Measurements from ENCODE around the gene TAOK3.

The TAOK3 gene

DNA sequence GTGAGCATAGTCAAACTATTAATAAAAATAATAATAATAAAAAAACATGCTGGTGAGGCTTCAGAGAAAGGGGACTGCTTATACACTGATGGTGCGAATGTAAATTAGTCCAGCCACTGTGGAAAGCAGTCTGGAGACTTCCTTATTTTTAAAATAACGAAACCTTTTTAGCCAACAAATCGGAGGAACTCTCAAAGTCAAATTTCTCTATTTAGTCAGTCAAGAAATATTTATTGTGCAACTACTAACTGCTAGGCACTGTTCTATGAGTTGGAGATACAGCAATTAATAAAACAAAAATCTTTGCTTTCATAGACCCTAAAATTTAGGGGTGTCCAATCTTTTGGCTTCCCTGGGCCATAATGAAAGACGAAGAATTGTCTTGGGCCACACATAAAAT is 10.8 kb downstream of the TAOK3 start:
- TF ChIP-seq, protein P1, sequence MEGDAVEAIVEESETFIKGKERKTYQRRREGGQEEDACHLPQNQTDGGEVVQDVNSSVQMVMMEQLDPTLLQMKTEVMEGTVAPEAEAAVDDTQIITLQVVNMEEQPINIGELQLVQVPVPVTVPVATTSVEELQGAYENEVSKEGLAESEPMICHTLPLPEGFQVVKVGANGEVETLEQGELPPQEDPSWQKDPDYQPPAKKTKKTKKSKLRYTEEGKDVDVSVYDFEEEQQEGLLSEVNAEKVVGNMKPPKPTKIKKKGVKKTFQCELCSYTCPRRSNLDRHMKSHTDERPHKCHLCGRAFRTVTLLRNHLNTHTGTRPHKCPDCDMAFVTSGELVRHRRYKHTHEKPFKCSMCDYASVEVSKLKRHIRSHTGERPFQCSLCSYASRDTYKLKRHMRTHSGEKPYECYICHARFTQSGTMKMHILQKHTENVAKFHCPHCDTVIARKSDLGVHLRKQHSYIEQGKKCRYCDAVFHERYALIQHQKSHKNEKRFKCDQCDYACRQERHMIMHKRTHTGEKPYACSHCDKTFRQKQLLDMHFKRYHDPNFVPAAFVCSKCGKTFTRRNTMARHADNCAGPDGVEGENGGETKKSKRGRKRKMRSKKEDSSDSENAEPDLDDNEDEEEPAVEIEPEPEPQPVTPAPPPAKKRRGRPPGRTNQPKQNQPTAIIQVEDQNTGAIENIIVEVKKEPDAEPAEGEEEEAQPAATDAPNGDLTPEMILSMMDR (IDR thresholded peaks at IDR 0.05; ENCODE audit: control extremely low read depth, extremely low read depth, low read depth, missing control alignments) = no peak
- ChIA-PET CTCF (no interaction called here), POLR2A (no interaction called here)
- DNase-seq (ENCODE audit: extremely low spot score) = no peak

DNA sequence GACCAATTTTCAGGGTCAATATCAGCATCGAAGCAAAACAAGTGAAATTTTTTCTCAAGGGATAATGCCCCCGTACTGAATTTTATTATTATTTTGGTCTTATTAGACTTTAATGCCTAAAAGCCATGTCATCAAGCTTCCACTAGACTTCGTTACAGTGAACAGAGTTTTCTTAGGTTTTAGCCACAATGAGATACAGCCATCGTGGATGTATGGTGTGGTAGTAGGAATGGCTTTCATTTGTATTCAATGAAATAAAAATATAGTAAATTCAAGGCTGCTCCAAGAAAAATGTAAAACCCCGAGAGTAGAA is 11.7 kb downstream of the TAOK3 start:
- ChIA-PET CTCF (interaction anchor here (0.8 to 6.4 kb wide), 2 partner anchors 16 to 29 kb away, joined by 3 to 71 read pairs; partner anchors contain the start of gene SUDS3), POLR2A (no interaction called here)
- no peak for DNase-seq (ENCODE audit: extremely low spot score)
- TF ChIP-seq, protein P1 (IDR thresholded peaks at IDR 0.05; ENCODE audit: control extremely low read depth, extremely low read depth, low read depth, missing control alignments) = no peak

DNA sequence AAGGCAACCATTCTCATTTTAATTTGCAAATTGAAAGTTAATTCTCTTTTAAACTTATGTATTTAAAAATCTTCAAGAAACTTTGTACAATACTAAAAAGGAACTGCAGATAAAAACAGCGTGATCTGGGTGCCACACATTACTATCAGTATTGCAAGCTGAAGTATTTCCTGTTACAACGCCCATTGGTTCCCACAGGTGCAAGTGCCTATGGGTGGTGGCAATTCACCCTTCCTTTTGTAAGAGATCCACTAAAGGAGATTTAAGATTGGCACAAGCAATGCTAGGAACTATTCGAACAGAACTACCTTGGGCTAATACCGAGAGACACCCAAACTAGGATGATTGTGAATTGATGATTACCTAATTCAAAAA is 13.2 kb downstream of the TAOK3 start:
- TF ChIP-seq, protein P1 (IDR thresholded peaks at IDR 0.05; ENCODE audit: control extremely low read depth, extremely low read depth, low read depth, missing control alignments) = no peak
- DNase-seq (ENCODE audit: extremely low spot score) = peak; percentile 36
- ChIA-PET CTCF (interaction anchor here (0.6 to 6.4 kb wide), 9 partner anchors 10 to 238 kb away, joined by 3 to 71 read pairs (median 6); partner anchors contain the start of gene SUDS3), POLR2A (interaction anchor here (0.9 kb wide), 1 partner anchor 52 kb away, joined by 3 read pairs; no protein-coding TSS in a partner anchor)

DNA sequence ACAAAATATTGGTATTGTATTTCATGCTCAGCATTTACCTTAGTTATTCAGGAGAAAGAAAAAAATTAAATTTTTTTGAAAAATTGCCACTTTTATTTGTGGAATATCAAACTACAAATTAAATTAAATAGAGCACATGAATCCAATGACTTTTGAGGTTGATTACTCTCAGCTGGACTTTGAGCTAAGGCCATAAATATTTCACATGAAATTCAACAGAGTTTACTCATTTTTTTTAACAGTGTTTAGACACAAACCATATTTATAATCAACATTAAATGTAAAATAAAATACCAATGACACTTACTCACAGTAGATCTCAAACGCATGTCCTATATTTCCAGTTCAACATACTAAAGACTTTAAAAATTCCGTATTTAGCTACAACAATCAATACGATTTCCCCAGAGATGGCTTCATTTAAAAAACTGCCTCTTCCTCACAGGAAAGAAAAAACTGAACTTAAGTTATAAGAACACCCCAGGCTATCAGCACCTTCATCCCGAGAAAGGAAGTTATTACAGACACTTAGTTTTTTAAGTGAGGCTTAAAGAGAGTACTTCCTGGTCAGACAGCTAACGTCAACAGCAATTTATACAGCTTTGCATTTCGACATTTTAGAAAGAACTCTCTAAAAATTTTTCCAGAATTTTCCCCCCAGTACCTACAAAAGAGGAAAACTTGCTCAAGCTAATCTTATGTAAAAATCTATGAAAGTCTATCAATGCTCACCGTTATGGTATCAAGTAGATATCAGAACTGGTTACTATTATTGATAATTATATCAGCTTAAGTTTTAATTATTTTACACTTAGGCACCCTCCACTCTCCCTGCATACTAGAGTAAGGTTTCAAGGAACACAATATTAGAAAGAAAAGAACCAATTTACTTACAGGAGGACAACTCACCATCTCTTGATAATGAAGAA is 13.8 kb downstream of the TAOK3 start:
- ChIA-PET CTCF (interaction anchor here (0.6 to 6.4 kb wide), 18 partner anchors 11 to 481 kb away, joined by 3 to 71 read pairs (median 4); partner anchors contain the start of genes PEBP1 and SUDS3), POLR2A (interaction anchor here (0.9 to 1.7 kb wide), 2 partner anchors 17 to 51 kb away, joined by 3 to 4 read pairs; no protein-coding TSS in a partner anchor)
- TF ChIP-seq, protein P1 (IDR thresholded peaks at IDR 0.05; ENCODE audit: control extremely low read depth, extremely low read depth, low read depth, missing control alignments) = no peak
- DNase-seq (ENCODE audit: extremely low spot score) = peak; percentile 33

DNA sequence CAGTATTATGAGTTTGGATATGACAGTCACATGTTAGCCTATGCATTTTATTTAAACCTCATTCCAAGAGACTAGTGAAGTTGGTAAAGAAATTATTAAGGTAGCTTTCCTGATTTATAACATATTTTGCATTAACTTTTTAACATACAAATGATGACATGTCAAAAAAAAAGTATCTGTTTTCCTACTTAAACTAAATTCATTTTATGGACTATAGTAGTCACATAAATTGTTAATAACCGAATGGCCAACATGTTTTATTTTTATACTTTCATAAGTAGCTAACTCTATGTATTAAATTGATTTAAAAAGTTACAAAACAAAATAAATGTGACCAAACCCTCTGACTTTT is 14.7 kb downstream of the TAOK3 start:
- ChIA-PET POLR2A (interaction anchor here (1.4 to 1.7 kb wide), 2 partner anchors 15 to 18 kb away, joined by 4 to 10 read pairs; partner anchors contain the start of gene TAOK3), CTCF (interaction anchor here (0.8 to 6.4 kb wide), 20 partner anchors 11 to 480 kb away, joined by 3 to 71 read pairs (median 4); partner anchors contain the start of genes PEBP1 and SUDS3)
- TF ChIP-seq, protein P1 (IDR thresholded peaks at IDR 0.05; ENCODE audit: control extremely low read depth, extremely low read depth, low read depth, missing control alignments) = no peak
- DNase-seq (ENCODE audit: extremely low spot score) = no peak

DNA sequence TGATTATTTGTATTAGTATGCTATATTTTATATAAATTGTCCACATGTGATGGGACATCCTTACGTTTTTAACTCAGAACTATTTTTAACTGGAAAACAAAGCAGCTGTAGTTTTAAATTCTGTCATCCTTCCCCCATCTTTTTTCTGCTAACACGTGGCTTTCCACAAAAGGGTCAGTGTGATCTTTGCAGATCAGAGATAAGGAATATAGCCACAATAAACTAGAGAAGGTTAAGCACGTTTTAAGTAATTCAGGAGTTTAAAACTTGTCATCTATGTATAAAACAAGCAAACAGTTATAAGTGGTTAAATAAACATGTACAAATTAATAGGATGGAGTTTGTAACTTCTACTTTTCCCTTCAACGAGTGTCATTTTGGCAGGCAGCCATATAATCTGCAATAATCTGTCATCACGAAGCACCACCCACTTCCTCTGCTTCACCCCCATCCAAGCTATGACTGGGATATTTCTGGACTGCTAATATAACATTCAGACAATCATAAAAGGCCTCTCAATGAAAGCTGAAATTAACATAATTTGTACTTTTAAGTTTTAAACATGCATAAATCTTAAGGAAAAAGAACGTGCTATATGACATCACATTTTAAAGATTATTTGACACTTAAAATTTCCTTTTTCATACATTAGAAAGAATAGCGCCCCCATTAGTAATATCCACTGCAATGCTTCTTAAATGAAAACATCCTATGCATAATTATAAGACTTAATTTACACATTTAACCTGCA is 15.3 kb downstream of the TAOK3 start:
- peak; percentile 47 for DNase-seq (ENCODE audit: extremely low spot score)
- POLR2A ChIA-PET = interaction anchor here (1.4 to 1.7 kb wide), 2 partner anchors 15 to 18 kb away, joined by 4 to 10 read pairs; partner anchors contain the start of gene TAOK3
- TF ChIP-seq, protein P1 (IDR thresholded peaks at IDR 0.05; ENCODE audit: control extremely low read depth, extremely low read depth, low read depth, missing control alignments) = peak; percentile 32
- CTCF ChIA-PET = interaction anchor here (0.8 to 6.4 kb wide), 19 partner anchors 10 to 480 kb away, joined by 3 to 71 read pairs (median 5); partner anchors contain the start of gene SUDS3

Data from GM10248 (cell line).